Measurements from ENCODE around the gene FEN1.

FEN1 gene

GRCh38 chr11:61756452-61757212 lies 36.1 kb upstream of the FEN1 start:
- DNase-seq (ENCODE audit: low spot score) = no peak

- DNase-seq (ENCODE audit: low spot score) = no peak
Observed at GRCh38 chr11:61757213-61757862, 35.4 kb upstream of the FEN1 start.

- DNase-seq (ENCODE audit: low spot score) = no peak
Observed at GRCh38 chr11:61760946-61761345, 31.8 kb upstream of the FEN1 start.

- DNase-seq (ENCODE audit: low spot score) = no peak
Observed at GRCh38 chr11:61761440-61762222, 31.1 kb upstream of the FEN1 start.

- DNase-seq (ENCODE audit: low spot score) = no peak
Observed at GRCh38 chr11:61762223-61762615, 30.5 kb upstream of the FEN1 start.

GRCh38 chr11:61762798-61763197 lies 29.9 kb upstream of the FEN1 start:
- no peak for DNase-seq (ENCODE audit: low spot score)

GRCh38 chr11:61763930-61764605 lies 28.6 kb upstream of the FEN1 start:
- no peak for DNase-seq (ENCODE audit: low spot score)

GRCh38 chr11:61764606-61765260 lies 28.0 kb upstream of the FEN1 start:
- DNase-seq (ENCODE audit: low spot score) = no peak

GRCh38 chr11:61765550-61766253 lies 27.0 kb upstream of the FEN1 start:
- no peak for DNase-seq (ENCODE audit: low spot score)

- DNase-seq (ENCODE audit: low spot score) = no peak
Observed at GRCh38 chr11:61766353-61766841, 26.3 kb upstream of the FEN1 start.

- no peak for DNase-seq (ENCODE audit: low spot score)
Observed at GRCh38 chr11:61768376-61769076, 24.2 kb upstream of the FEN1 start.

- DNase-seq (ENCODE audit: low spot score) = no peak
Observed at GRCh38 chr11:61769169-61769920, 23.4 kb upstream of the FEN1 start.

- no peak for DNase-seq (ENCODE audit: low spot score)
Observed at GRCh38 chr11:61769946-61770683, 22.6 kb upstream of the FEN1 start.

- DNase-seq (ENCODE audit: low spot score) = no peak
Observed at GRCh38 chr11:61771195-61771894, 21.4 kb upstream of the FEN1 start.

GRCh38 chr11:61771985-61772455 lies 20.7 kb upstream of the FEN1 start:
- DNase-seq (ENCODE audit: low spot score) = no peak

- DNase-seq (ENCODE audit: low spot score) = no peak
Observed at GRCh38 chr11:61773356-61773755, 19.4 kb upstream of the FEN1 start.

GRCh38 chr11:61773809-61774208 lies 18.9 kb upstream of the FEN1 start:
- DNase-seq (ENCODE audit: low spot score) = no peak

GRCh38 chr11:61774411-61774810 lies 18.3 kb upstream of the FEN1 start:
- no peak for DNase-seq (ENCODE audit: low spot score)
